Astrocyte of the hippocampus (primary cell): ENCODE results near the gene NEUROD2.

Experiments used
- DNase-seq: peaks from one replicate; pipeline ENCODE4 v3.0.0; 2011; ENCODE audit warnings: low read depth, low spot score

The NEUROD2 gene

DNA sequence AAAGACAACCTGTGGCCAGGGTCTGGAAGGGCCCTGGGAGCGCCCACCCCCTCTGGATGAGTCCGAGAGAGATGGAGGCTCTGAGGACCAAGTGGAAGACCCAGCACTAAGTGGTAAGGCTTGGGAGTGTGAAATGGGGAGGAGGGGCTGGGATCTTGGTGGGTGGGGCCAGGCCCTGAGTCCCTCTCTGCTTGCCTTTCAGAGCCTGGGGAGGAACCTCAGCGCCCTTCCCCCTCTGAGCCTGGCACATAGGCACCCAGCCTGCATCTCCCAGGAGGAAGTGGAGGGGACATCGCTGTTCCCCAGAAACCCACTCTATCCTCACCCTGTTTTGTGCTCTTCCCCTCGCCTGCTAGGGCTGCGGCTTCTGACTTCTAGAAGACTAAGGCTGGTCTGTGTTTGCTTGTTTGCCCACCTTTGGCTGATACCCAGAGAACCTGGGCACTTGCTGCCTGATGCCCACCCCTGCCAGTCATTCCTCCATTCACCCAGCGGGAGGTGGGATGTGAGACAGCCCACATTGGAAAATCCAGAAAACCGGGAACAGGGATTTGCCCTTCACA, 28.0 kb upstream of the NEUROD2 start:
- DNase-seq: no peak

- peak; percentile 67 for DNase-seq
Measured at GRCh38 chr17:39634384-39634871, 26.7 kb upstream of the NEUROD2 start.

DNA sequence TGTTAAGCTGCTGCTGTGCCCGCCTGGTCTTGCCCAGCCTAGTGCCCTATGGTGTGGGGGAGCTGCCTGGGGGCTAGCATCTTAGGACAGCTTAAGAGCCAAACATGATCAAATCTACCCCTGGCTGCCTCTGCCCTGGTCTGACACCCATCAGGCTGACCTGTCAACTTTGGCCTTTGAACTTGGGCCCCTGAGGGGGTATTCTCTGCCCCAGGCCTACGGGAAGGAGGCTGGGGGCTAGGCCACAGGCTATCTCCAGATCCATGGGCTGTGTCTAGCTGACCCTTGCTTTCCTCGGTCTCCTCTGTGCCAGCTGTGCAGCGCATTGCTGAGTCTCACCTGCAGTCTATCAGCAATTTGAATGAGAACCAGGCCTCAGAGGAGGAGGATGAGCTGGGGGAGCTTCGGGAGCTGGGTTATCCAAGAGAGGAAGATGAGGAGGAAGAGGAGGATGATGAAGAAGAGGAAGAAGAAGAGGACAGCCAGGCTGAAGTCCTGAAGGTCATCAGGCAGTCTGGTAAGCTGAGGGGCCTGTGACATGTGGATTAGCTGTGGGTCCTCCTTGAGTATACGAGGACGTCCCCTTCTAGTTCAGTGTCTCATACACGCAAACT, 26.0 kb upstream of the NEUROD2 start:
- no peak for DNase-seq

DNA sequence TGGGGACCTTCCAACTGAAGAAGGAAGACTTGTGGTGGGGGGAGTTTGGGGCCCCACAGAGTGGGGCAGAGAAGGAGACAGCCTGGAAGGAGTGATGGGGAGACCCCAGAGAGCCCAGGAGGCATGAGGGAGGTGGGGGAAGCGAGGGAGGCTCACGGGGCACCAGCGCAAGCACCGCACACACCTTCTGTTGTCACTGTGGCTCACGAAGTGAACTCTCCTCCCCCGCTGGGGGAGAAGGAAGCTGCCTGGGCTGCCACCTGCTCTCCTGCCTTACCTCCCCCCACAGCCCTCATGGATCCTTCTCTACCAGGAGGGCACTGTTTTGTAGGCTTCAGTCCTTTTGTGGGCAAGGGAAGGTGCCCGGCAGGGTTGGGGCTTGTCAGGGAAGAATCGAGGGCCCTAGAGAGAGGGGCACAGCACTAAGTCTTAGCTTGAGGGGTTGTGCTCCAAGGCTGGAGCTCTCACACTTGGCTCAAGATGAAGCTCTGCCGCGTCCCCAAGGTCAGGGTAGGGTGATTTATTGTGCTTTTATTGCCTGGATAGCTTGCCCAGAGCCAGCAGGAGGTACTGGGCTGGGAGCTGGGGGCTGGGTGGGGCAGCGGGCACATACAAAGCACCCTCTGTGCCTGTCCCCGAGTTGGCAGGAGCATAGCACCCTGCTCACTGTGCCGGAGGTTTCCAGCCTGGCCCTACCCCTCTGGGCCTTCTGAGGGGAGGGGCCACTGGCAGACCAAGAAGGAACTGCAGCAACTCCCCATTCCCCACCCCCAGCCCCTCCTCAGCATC, 24.6 kb upstream of the NEUROD2 start:
- no peak for DNase-seq

DNA sequence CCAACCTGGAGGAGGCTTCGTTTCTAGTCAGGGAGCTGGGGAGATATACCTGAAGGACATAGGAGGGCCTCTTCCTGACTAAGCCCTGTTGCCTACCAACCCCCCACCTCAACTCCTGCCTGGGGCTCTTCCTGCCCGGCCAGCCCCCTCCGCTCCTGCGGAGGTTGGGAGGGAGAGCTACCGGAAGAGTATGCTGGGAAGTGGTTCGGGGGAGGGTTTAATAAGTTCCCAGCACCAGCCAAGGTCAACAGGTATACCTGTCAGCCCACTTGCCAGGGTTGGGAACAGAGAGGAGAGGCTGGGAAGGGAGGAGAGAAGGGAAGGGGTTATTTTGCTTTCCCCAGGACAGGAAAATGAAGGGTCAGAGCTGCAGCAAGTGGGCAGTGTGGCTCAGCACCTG, 23.7 kb upstream of the NEUROD2 start:
- DNase-seq: no peak

DNA sequence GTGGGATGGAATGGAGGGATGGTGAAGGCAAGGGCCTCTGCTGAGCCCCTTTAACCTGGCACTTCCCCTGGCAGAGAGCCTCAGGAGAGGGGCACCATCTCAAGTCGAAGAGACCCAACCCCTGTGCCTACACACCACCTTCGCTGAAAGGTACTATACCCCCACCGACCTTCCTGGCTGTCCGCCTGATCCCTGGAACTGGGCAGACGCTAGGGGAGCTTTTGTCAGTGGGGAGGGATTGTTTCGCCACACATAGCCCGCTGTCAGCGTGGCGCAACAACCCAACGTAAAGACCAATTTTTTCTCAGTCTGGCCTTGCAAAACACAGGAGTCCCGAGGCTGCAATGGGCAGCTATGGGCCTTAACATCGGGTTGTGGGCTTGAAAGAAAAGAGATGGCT, 22.2 kb upstream of the NEUROD2 start:
- no peak for DNase-seq

- DNase-seq: no peak
Measured at GRCh38 chr17:39629494-39629880, 21.8 kb upstream of the NEUROD2 start.

GRCh38 chr17:39628655-39629493, 21.2 kb upstream of the NEUROD2 start:
- DNase-seq: no peak

GRCh38 chr17:39627712-39628516, 20.2 kb upstream of the NEUROD2 start:
- DNase-seq: no peak

DNA sequence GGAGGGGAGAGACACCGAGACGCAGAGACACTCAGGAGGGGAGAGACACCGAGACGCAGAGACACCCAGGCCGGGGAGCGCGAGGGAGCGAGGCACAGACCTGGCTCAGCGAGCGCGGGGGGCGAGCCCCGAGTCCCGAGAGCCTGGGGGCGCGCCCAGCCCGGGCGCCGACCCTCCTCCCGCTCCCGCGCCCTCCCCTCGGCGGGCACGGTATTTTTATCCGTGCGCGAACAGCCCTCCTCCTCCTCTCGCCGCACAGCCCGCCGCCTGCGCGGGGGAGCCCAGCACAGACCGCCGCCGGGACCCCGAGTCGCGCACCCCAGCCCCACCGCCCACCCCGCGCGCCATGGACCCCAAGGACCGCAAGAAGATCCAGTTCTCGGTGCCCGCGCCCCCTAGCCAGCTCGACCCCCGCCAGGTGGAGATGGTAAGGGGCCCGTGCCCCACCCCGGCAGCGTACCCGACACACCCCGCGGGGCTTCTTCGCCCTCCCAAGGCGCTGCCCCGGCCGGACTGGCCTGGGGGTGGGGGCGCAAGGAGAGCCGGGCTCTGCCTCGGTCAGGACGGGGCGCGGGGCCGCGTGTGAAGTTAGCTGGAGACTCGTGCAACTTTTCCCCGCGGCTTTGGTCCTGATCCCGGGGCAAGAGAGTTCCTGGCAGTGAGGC, 19.5 kb upstream of the NEUROD2 start:
- no peak for DNase-seq

- peak; percentile 26 for DNase-seq
Measured at GRCh38 chr17:39626171-39627046, 18.7 kb upstream of the NEUROD2 start, which contains the start of gene PPP1R1B. TSS of gene PPP1R1B (plus strand) at chr17:39626952. CDS start at chr17:39627393, 441 bp downstream.

DNA sequence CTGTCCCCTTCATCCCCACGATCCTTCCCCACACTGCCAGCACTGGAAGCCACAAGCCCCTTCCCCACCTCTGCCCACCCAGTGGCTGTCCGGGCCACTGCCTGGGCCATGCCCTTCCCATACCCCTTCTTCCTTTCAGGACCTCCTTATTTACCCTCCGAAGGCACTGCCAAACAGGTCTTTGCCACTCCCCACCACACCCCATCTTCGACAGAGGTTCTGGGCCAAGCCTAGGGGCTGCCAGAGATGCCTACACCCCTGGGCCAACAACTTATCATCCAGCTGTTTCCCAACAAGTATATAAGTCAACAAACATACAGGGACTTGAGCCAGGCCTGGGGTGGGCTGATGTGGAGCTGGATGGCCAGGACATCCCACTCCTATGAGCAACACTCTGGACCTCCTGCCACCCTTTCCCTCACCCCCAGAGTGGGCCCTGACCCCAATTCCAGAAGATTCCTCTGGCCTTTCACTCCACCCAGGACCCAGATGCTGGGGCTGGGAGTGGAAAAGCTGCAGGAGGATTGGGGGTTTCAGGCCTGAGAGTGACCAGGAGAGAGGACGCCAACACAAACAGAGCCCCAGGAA, 17.6 kb upstream of the NEUROD2 start:
- no peak for DNase-seq

DNA sequence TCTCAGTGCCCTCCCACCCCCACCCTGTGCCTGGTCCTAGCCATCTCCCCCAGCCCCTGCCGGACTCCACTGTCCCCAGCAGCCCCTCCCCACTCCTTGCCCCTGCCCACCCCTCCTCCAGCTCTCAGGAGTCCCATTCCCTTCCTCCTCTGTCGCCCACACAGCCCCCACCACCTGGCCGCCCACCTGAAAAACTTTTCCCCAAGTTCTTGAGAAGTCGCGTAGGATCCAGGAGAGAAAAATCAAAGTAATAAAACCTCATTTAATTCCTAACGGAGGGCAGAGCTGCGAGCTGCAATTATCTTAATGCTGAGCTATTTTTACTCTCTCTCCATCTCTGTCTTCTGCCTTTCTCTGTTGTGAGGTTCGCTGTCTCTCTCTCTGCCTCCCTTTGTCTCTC, 16.6 kb upstream of the NEUROD2 start:
- DNase-seq: no peak

GRCh38 chr17:39623356-39623950, 15.7 kb upstream of the NEUROD2 start:
- peak; percentile 84 for DNase-seq

GRCh38 chr17:39622380-39623006, 14.8 kb upstream of the NEUROD2 start:
- no peak for DNase-seq

- DNase-seq: peak; percentile 92
Measured at GRCh38 chr17:39621523-39622379, 14.0 kb upstream of the NEUROD2 start.

- no peak for DNase-seq
Measured at GRCh38 chr17:39619786-39620101, 12.0 kb upstream of the NEUROD2 start.
